ENCODE results near the gene EBI3. TPM values are rescaled to one million over a fixed set of nuclear protein-coding genes. Genes with fewer than 3 reads are reported as not detected.
A peak's percentile ranks its signal among the peaks of the same experiment; 100 is the strongest.

The EBI3 gene
- polyA plus RNA-seq, 1 of the 3 experiments (the other 2 are of a cell fraction): 3.7 TPM

DNA sequence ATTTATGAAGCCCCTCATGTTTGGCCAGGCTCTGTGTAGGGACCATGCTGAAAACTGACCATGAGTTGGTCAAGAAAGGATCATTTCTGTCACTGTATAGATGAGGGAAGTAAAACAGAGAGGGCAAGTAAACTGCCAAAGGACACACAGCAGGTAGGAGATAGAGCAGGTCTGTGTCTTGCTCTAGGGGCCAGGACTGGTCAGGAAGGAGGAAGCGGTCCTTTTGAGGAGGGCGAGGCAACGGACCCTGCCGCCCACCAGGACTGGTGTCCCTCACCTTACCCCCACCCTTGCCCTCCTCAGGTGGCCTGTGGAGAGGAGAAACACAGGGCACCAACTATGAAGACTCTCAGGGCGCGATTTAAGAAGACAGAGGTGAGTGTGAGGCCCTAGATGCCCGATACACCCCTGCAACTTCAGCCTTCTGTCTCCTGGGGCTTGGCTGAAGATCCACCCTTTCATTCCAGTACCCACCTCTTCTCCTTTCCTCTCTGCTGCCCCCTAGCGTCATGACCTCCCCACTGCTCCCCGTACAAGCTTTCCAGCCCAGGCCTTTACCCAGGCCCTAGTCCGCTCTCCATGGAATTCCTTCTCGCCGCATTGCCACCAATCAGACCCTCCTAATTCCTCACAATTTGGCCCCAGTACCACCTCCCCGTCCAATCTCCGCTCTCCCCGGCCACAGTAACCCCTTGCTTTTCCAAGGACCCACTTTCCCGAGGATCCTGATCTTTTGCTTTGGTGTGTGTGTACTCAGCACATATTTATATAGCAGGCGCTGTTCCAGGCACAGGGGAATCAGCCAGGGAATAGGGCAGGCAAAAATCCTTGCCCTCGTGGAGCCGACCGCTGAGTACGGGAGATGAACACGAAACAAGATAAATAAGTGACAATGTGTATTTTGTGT lies 43.0 kb upstream of the EBI3 start:
- H3K27ac ChIP-seq (ENCODE audit: low read depth in 2 of 2, low read length in 1 of 2): no peak overlapping the region

More for the DNA sequence above, 43.0 kb upstream of the EBI3 start:
- peak; percentile 90 for DNase-seq
- H3K4me1 ChIP-seq (ENCODE audit: control insufficient read depth in 1 of 2, insufficient read depth in 2 of 2, low read depth in 1 of 2, low read length in 1 of 2): peaks cover 0 to 1% of the 10 kb centered on the region in 2 experiments; a peak in 1 of 4 replicates
- H3F3A ChIP-seq (replicated peaks; ENCODE audit: insufficient read depth): no peaks in the 10 kb centered on the region
- H2AFZ ChIP-seq (ENCODE audit: low read depth): peak overlapping the region; percentile 83; the same call in 1 of the 2 replicates
- WGBS (ENCODE audit: low lambda C conversion rate): 35% methylated on average over 22 of the region's 22 CpGs
- no peaks in the 10 kb centered on the region for H3K9me2 ChIP-seq
- POLR2A ChIA-PET: no interaction called here
- no peak overlapping the region for H3K9ac ChIP-seq
- peaks cover 9% of the 10 kb centered on the region; the same call in 1 of the 2 replicates for H3K79me2 ChIP-seq (ENCODE audit: insufficient read depth)
- H3K4me3 ChIP-seq (ENCODE audit: low read depth in 2 of 2, low read length in 1 of 2): peak overlapping the region in 1 of 2 experiments; percentile 17; a peak in 1 of 4 replicates
- H3K4me2 ChIP-seq: no peak overlapping the region
- H3K27me3 ChIP-seq (ENCODE audit: insufficient read depth): no peaks in the 10 kb centered on the region
- TF ChIP-seq, protein P1, sequence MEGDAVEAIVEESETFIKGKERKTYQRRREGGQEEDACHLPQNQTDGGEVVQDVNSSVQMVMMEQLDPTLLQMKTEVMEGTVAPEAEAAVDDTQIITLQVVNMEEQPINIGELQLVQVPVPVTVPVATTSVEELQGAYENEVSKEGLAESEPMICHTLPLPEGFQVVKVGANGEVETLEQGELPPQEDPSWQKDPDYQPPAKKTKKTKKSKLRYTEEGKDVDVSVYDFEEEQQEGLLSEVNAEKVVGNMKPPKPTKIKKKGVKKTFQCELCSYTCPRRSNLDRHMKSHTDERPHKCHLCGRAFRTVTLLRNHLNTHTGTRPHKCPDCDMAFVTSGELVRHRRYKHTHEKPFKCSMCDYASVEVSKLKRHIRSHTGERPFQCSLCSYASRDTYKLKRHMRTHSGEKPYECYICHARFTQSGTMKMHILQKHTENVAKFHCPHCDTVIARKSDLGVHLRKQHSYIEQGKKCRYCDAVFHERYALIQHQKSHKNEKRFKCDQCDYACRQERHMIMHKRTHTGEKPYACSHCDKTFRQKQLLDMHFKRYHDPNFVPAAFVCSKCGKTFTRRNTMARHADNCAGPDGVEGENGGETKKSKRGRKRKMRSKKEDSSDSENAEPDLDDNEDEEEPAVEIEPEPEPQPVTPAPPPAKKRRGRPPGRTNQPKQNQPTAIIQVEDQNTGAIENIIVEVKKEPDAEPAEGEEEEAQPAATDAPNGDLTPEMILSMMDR (IDR thresholded peaks at IDR 0.05): peak; percentile 79
- TF ChIP-seq, protein P2, sequence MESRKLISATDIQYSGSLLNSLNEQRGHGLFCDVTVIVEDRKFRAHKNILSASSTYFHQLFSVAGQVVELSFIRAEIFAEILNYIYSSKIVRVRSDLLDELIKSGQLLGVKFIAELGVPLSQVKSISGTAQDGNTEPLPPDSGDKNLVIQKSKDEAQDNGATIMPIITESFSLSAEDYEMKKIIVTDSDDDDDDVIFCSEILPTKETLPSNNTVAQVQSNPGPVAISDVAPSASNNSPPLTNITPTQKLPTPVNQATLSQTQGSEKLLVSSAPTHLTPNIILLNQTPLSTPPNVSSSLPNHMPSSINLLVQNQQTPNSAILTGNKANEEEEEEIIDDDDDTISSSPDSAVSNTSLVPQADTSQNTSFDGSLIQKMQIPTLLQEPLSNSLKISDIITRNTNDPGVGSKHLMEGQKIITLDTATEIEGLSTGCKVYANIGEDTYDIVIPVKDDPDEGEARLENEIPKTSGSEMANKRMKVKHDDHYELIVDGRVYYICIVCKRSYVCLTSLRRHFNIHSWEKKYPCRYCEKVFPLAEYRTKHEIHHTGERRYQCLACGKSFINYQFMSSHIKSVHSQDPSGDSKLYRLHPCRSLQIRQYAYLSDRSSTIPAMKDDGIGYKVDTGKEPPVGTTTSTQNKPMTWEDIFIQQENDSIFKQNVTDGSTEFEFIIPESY (IDR thresholded peaks at IDR 0.05; ENCODE audit: borderline replicate concordance, low read depth): no peak
- TF ChIP-seq SMC3 (IDR thresholded peaks at IDR 0.05; ENCODE audit: low read depth, low read length) (peak; percentile 54), GABPA (IDR thresholded peaks at IDR 0.05; ENCODE audit: low read depth) (no peak), RAD21 (IDR thresholded peaks at IDR 0.05; ENCODE audit: low read length) (peak; percentile 69)
- TF ChIP-seq, protein P3, sequence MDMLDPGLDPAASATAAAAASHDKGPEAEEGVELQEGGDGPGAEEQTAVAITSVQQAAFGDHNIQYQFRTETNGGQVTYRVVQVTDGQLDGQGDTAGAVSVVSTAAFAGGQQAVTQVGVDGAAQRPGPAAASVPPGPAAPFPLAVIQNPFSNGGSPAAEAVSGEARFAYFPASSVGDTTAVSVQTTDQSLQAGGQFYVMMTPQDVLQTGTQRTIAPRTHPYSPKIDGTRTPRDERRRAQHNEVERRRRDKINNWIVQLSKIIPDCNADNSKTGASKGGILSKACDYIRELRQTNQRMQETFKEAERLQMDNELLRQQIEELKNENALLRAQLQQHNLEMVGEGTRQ (IDR thresholded peaks at IDR 0.05; ENCODE audit: borderline replicate concordance, low read depth, low read length): no peak
- no peaks in the 10 kb centered on the region for H3K9me3 ChIP-seq
- no peaks in the 10 kb centered on the region for H4K20me1 ChIP-seq (ENCODE audit: insufficient read depth)
- H3K36me3 ChIP-seq (replicated peaks in 1 of 2; ENCODE audit: control insufficient read depth in 1 of 2, insufficient read depth in 2 of 2, low read length in 1 of 2): no peaks in the 10 kb centered on the region
- CTCF ChIA-PET: interaction anchor here (0.5 to 5.0 kb wide), 15 partner anchors 9 to 450 kb away, joined by 3 to 20 read pairs (median 4); partner anchors contain the start of gene PIAS4

Data from SK-N-SH (cell line).